ENCODE results near the gene FNBP1.

DNA sequence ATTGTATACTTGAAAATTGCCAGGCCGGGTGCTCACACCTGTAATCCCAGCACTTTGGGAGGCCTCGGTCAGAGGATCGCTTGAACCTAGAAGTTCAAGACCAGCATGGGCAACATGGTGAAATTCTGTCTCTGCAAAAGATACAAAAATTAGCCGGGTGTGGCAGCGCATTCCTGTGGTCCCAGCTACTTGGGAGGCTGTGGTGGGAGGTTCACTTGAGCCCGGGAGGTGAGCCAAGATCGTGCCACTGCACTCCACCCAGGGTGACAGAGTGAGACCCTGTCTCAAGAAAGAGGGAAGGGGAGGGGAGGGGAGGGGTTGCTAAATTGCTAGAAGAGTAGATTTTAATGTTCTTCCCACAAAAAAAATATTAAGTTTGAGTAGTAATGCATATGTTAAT is 53.2 kb downstream of the FNBP1 start:
- TF ChIP-seq, protein P1, sequence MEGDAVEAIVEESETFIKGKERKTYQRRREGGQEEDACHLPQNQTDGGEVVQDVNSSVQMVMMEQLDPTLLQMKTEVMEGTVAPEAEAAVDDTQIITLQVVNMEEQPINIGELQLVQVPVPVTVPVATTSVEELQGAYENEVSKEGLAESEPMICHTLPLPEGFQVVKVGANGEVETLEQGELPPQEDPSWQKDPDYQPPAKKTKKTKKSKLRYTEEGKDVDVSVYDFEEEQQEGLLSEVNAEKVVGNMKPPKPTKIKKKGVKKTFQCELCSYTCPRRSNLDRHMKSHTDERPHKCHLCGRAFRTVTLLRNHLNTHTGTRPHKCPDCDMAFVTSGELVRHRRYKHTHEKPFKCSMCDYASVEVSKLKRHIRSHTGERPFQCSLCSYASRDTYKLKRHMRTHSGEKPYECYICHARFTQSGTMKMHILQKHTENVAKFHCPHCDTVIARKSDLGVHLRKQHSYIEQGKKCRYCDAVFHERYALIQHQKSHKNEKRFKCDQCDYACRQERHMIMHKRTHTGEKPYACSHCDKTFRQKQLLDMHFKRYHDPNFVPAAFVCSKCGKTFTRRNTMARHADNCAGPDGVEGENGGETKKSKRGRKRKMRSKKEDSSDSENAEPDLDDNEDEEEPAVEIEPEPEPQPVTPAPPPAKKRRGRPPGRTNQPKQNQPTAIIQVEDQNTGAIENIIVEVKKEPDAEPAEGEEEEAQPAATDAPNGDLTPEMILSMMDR (IDR thresholded peaks at IDR 0.05; ENCODE audit: insufficient read depth, low read length, poor library complexity, severe bottlenecking), result no peak
- no peak for TF ChIP-seq EZH2phosphoT487 (conservative IDR thresholded peaks at IDR 0.05; ENCODE audit: low read length)
